PC-3 (cell line): ENCODE measurements around the gene PCMT1. TPM values are rescaled to one million over a fixed set of nuclear protein-coding genes. Genes with fewer than 3 reads are reported as not detected.
"Not testable (repeated sequence)": the region's sequence is repeated elsewhere in the genome, so short reads cannot be mapped to it uniquely, and the experiment has no call there.

ENCODE experiments used
- ATAC-seq: fragments of 200-7000 bp; cut with Tn5 transposase; 2 replicates; pipeline ENCODE4 v1.9.1; 2020; ENCODE audit warnings: mild to moderate bottlenecking, moderate library complexity
- BruUV-seq: library from RNA; stranded (reverse); fragments of 400-500 nt; replicated peaks from 2 replicates; lab custom pipeline; 2021; lab: Mats Ljungman, UMichigan
- CTCF ChIA-PET: fragments of 300-600 bp; sonication (Branson Sonifier 250); formaldehyde crosslinking; loops from one replicate; lab custom pipeline; 2022; ENCODE audit warnings: antibody characterized with exemption; lab: Charles Lee
- POLR2A ChIA-PET: fragments of 300-600 bp; sonication (Branson Sonifier 250); formaldehyde crosslinking; loops from one replicate; lab custom pipeline; 2022; ENCODE audit warnings: antibody characterized with exemption; ENCODE audit not compliant: unreplicated experiment; lab: Charles Lee
- DNase-seq: peaks from one replicate; pipeline ENCODE4 v3.0.0-alpha.2; 2015
- H2AFZ ChIP-seq: fragments of 300-600 bp; sonication (generic); 2 replicates; pipeline ENCODE4 v1.6.0; 2016; ENCODE audit warnings: antibody characterized with exemption, low read length
- H3F3A ChIP-seq: fragments of 300-600 bp; sonication (generic); one replicate; pipeline ENCODE4 v1.6.0; 2017; ENCODE audit warnings: antibody characterized with exemption, low read length, control low read depth, mild to moderate bottlenecking; ENCODE audit not compliant: unreplicated experiment
- H3K27ac ChIP-seq: fragments of 300-600 bp; sonication (generic); 2 replicates; pipeline ENCODE4 v1.5.1; 2016; ENCODE audit warnings: mild to moderate bottlenecking, low read length
- H3K27me3 ChIP-seq: fragments of 300-600 bp; sonication (generic); 2 replicates; pipeline ENCODE4 v1.6.1; 2016; ENCODE audit warnings: low read length, mixed read lengths
- H3K36me3 ChIP-seq: fragments of 300-600 bp; sonication (generic); 2 replicates; pipeline ENCODE4 v1.6.1; 2016; ENCODE audit warnings: low read depth, mixed run types, low read length, mixed read lengths
- H3K4me1 ChIP-seq: fragments of 300-600 bp; sonication (generic); 2 replicates; pipeline ENCODE4 v1.5.1; 2016; ENCODE audit warnings: low read length; ENCODE audit not compliant: insufficient read depth
- H3K4me2 ChIP-seq: fragments of 300-600 bp; sonication (generic); 2 replicates; pipeline ENCODE4 v1.6.0; 2016; ENCODE audit warnings: low read length
- H3K4me3 ChIP-seq: fragments of 300-600 bp; sonication (generic); 2 replicates; pipeline ENCODE4 v1.5.1; 2016; ENCODE audit warnings: mild to moderate bottlenecking, low read length, mixed read lengths
- H3K79me2 ChIP-seq: fragments of 300-600 bp; sonication (generic); 2 replicates; pipeline ENCODE4 v1.6.1; 2017; ENCODE audit warnings: low read length, mixed read lengths
- H3K9ac ChIP-seq: fragments of 300-600 bp; sonication (generic); 2 replicates; pipeline ENCODE4 v1.6.0; 2016; ENCODE audit warnings: mild to moderate bottlenecking, low read length
- H3K9me2 ChIP-seq: fragments of 300-600 bp; sonication (generic); replicated peaks from 2 replicates; pipeline ENCODE4 v1.6.1; 2016; ENCODE audit warnings: mixed run types, low read length, mixed read lengths
- H3K9me3 ChIP-seq: fragments of 300-600 bp; sonication (generic); 2 replicates; pipeline ENCODE4 v1.6.1; 2016; ENCODE audit warnings: low read length, mixed read lengths
- H4K20me1 ChIP-seq: fragments of 300-600 bp; sonication (generic); 2 replicates; pipeline ENCODE4 v1.6.1; 2016; ENCODE audit warnings: low read length, mixed read lengths
- EZH2 ChIP-seq: fragments of 300-600 bp; sonication (generic); IDR thresholded peaks from one replicate; pipeline ENCODE4 v1.6.1; 2017; ENCODE audit warnings: antibody characterized with exemption, mild to moderate bottlenecking, low read length; ENCODE audit not compliant: unreplicated experiment
- EZH2phosphoT487 ChIP-seq: fragments of 300-600 bp; sonication (generic); IDR thresholded peaks from 2 replicates; pipeline ENCODE4 v1.6.1; 2018; ENCODE audit warnings: mild to moderate bottlenecking, antibody characterized with exemption, low read length, borderline replicate concordance
- intact Hi-C: fragments of 100-400 bp; cut with micrococcal nuclease; formaldehyde crosslinking; loops from 2 replicates; pipeline ENCODE4 v1.9.0; 2023
- total RNA-seq: library from RNA; depleted of rRNA; stranded (reverse); fragments of >200 nt; gene quantifications from 2 replicates; pipeline ENCODE4 v1.2.3, GENCODE V29; 2014
- TF ChIP-seq, protein P1 (sequence below): fragments of 300-600 bp; sonication (generic); conservative IDR thresholded peaks from 2 replicates; pipeline ENCODE4 v1.5.1; 2017; ENCODE audit warnings: antibody characterized with exemption, low read depth, mild to moderate bottlenecking, low read length

Gene PCMT1
- total RNA-seq, 1 experiment from 2014 or later: 122 TPM

- POLR2A ChIA-PET: no interaction called here
- DNase-seq: peak; percentile 79
- intact Hi-C loops: no loop called here
- Histone ChIP-seq H2AFZ (peak overlapping the region; percentile 67), H4K20me1 (no peaks in the 10 kb centered on the region), H3K4me1 (peaks cover 63% of the 10 kb centered on the region), H3K4me3 (peak overlapping the region; percentile 56), H3K36me3 (no peaks in the 10 kb centered on the region; the same call in 1 of the 2 replicates), H3K79me2 (peaks cover 42% of the 10 kb centered on the region), H3F3A (peaks cover 30% of the 10 kb centered on the region), H3K27ac (peak overlapping the region; percentile 89), H3K9me3 (no peaks in the 10 kb centered on the region), H3K9me2 (no peaks in the 10 kb centered on the region), H3K27me3 (no peaks in the 10 kb centered on the region), H3K9ac (peak overlapping the region; percentile 71), H3K4me2 (peak overlapping the region; percentile 82)
- peak; percentile 41 for ATAC-seq
- CTCF ChIA-PET: interaction anchor here (0.6 kb wide), 1 partner anchor 117 kb away, joined by 6 read pairs; no protein-coding TSS in a partner anchor
- BruUV-seq: no TSS peak
- TF ChIP-seq EZH2phosphoT487: no peak
- TF ChIP-seq EZH2: no peak
- TF ChIP-seq, protein P1, sequence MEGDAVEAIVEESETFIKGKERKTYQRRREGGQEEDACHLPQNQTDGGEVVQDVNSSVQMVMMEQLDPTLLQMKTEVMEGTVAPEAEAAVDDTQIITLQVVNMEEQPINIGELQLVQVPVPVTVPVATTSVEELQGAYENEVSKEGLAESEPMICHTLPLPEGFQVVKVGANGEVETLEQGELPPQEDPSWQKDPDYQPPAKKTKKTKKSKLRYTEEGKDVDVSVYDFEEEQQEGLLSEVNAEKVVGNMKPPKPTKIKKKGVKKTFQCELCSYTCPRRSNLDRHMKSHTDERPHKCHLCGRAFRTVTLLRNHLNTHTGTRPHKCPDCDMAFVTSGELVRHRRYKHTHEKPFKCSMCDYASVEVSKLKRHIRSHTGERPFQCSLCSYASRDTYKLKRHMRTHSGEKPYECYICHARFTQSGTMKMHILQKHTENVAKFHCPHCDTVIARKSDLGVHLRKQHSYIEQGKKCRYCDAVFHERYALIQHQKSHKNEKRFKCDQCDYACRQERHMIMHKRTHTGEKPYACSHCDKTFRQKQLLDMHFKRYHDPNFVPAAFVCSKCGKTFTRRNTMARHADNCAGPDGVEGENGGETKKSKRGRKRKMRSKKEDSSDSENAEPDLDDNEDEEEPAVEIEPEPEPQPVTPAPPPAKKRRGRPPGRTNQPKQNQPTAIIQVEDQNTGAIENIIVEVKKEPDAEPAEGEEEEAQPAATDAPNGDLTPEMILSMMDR: no peak
Measured at GRCh38 chr6:149852180-149852579, 102.6 kb downstream of the PCMT1 start.

GRCh38 chr6:149852881-149853280 is 103.3 kb downstream of the PCMT1 start:
- intact Hi-C loops: no loop called here
- BruUV-seq: no TSS peak
- Histone ChIP-seq H4K20me1 (no peaks in the 10 kb centered on the region), H3K4me1 (peaks cover 64% of the 10 kb centered on the region), H3K27me3 (no peaks in the 10 kb centered on the region), H3K36me3 (no peaks in the 10 kb centered on the region; the same call in 1 of the 2 replicates), H3K27ac (peak overlapping the region; percentile 89), H2AFZ (peak overlapping the region; percentile 67; the same call in 1 of the 2 replicates), H3K9me3 (no peaks in the 10 kb centered on the region), H3K79me2 (peaks cover 48% of the 10 kb centered on the region), H3F3A (peaks cover 27% of the 10 kb centered on the region), H3K9ac (peak overlapping the region; percentile 71), H3K4me3 (peak overlapping the region; percentile 56), H3K4me2 (peak overlapping the region; percentile 82), H3K9me2 (no peaks in the 10 kb centered on the region)
- no peak for DNase-seq
- TF ChIP-seq EZH2 (no peak), EZH2phosphoT487 (no peak)
- TF ChIP-seq, protein P1: no peak
- CTCF ChIA-PET: interaction anchor here (0.6 kb wide), 2 partner anchors 12 to 118 kb away, joined by 3 to 6 read pairs; no protein-coding TSS in a partner anchor
- ATAC-seq: no peak
- POLR2A ChIA-PET: no interaction called here

DNA sequence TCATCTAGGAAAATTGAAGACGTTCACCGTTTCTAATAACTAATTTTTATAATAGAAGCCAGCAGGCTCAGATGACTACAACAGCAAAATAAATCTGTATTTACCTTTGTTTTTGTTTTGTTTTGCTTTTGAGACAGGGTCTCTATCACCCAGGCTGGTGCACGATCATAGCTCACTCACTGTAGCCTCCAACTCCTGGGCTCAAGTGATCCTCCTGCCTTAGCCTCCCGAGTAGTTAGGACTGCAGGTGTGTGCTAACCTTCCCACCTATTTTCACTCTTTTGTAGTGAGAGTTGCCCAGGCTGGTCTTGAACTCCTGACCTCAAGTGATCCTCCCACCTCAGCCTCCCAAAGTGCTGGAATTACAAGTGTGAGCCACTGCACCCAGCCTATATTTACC is 104.5 kb downstream of the PCMT1 start:
- H3K9me3 ChIP-seq, BruUV-seq, H4K20me1 ChIP-seq, POLR2A ChIA-PET, ATAC-seq, intact Hi-C loops, H3K27me3 ChIP-seq, DNase-seq, CTCF ChIA-PET, H3K9me2 ChIP-seq, H3K36me3 ChIP-seq, H2AFZ ChIP-seq: not testable (repeated sequence)
- H3K9ac ChIP-seq: peak overlapping the region; percentile 78; the same call in 1 of the 2 replicates
- H3K4me3 ChIP-seq: peak overlapping the region; percentile 64; the same call in 1 of the 2 replicates
- peaks cover 59% of the 10 kb centered on the region for H3K4me1 ChIP-seq
- peak overlapping the region; percentile 96 for H3K4me2 ChIP-seq
- peaks cover 59% of the 10 kb centered on the region for H3K79me2 ChIP-seq
- peak overlapping the region; percentile 97 for H3K27ac ChIP-seq
- peaks cover 27% of the 10 kb centered on the region for H3F3A ChIP-seq
